Endothelial cell of umbilical vein (primary cell): ENCODE measurements around the gene OTUD3. TPM values are rescaled to one million over a fixed set of nuclear protein-coding genes. Genes with fewer than 3 reads are reported as not detected.

Experiments used
- BruUV-seq: library from RNA; stranded (reverse); fragments of 400-500 nt; replicated peaks from 2 replicates; lab custom pipeline; 2021; lab: Mats Ljungman, UMichigan
- CTCF ChIA-PET: fragments of 300-600, 350-600 bp; sonication (Branson Sonifier 250); formaldehyde crosslinking; loops from one replicate; lab custom pipeline; 2021; ENCODE audit warnings: antibody characterized with exemption, inconsistent platforms; lab: Charles Lee
- POLR2A ChIA-PET: fragments of 300-600, 350-600 bp; sonication (Branson Sonifier 250); formaldehyde crosslinking; loops from one replicate; lab custom pipeline; 2021; ENCODE audit warnings: antibody characterized with exemption, inconsistent platforms; lab: Charles Lee
- DNase-seq: peaks from one replicate; pipeline ENCODE4 v3.0.0-alpha.2; 2011; ENCODE audit warnings: low read depth, low spot score
- FAIRE-seq: peaks from 2 replicates; lab custom pipeline; 2011; peaks lifted over from hg19 to GRCh38; lab: Jason Lieb, UNC
- H2AFZ ChIP-seq: 2 replicates; pipeline ENCODE4 v1.6.0; 2012; ENCODE audit warnings: low read depth, low read length, control low read depth, inconsistent platforms
- H3K27ac ChIP-seq: 2 replicates; pipeline ENCODE4 v1.5.1; 2011; ENCODE audit warnings: low read depth, mild to moderate bottlenecking, control low read depth, low read length, moderate library complexity; ENCODE audit not compliant: insufficient read depth
- H3K27me3 ChIP-seq, 2 experiments: 2 replicates each; pipeline versions ENCODE4 v1.6.0 to v1.6.1; 2011; ENCODE audit warnings: low read length in 2 of 2, mixed read lengths in 1 of 2; ENCODE audit not compliant: control insufficient read depth in 2 of 2, insufficient read depth in 2 of 2
- H3K36me3 ChIP-seq, 2 experiments: 2 replicates in 1 of 2; 3 replicates in 1 of 2; pipeline ENCODE4 v1.5.1; 2011; ENCODE audit warnings: low read length in 2 of 2, mild to moderate bottlenecking in 1 of 2, moderate library complexity in 1 of 2; ENCODE audit not compliant: control insufficient read depth in 2 of 2, insufficient read depth in 2 of 2; ENCODE audit errors: extremely low read depth in 1 of 2
- H3K4me1 ChIP-seq: 3 replicates; pipeline ENCODE4 v1.5.1; 2011; ENCODE audit warnings: mild to moderate bottlenecking, low read length; ENCODE audit not compliant: control insufficient read depth, insufficient read depth; ENCODE audit errors: extremely low read depth
- H3K4me2 ChIP-seq: 2 replicates; pipeline ENCODE4 v1.6.1; 2011; ENCODE audit warnings: low read length, control low read depth, mixed read lengths; ENCODE audit not compliant: insufficient read depth
- H3K4me3 ChIP-seq, 3 experiments: fragments of 200-600 bp in 1 of 3; sonication (generic), shearing (Covaris generic) in 1 of 3; replicated peaks in 1 of 3; 2 replicates each; pipeline ENCODE4 v1.5.1; 2011 to 2016; ENCODE audit warnings: control low read depth in 3 of 3, low read length in 3 of 3, mild to moderate bottlenecking in 2 of 3, inconsistent platforms in 1 of 3, low read depth in 1 of 3, moderate library complexity in 1 of 3; ENCODE audit not compliant: insufficient read depth in 1 of 3
- H3K79me2 ChIP-seq: 2 replicates; pipeline ENCODE4 v1.6.0; 2012; ENCODE audit warnings: low read length, inconsistent platforms; ENCODE audit not compliant: control insufficient read depth, insufficient read depth
- H3K9ac ChIP-seq: replicated peaks from 2 replicates; pipeline ENCODE3; 2011; ENCODE audit warnings: low read length, control low read depth; ENCODE audit not compliant: insufficient read depth; ENCODE audit errors: extremely low read depth
- H3K9me1 ChIP-seq: replicated peaks from 3 replicates; pipeline ENCODE4 v1.6.0; 2011; ENCODE audit warnings: mild to moderate bottlenecking, low read length; ENCODE audit not compliant: control insufficient read depth, insufficient read depth; ENCODE audit errors: extremely low read depth
- H3K9me3 ChIP-seq: replicated peaks from 2 replicates; pipeline ENCODE4 v1.5.1; 2012; ENCODE audit warnings: low read length, inconsistent platforms; ENCODE audit not compliant: control insufficient read depth, insufficient read depth
- H4K20me1 ChIP-seq: replicated peaks from 2 replicates; pipeline ENCODE3; 2011; ENCODE audit warnings: mild to moderate bottlenecking, low read length; ENCODE audit not compliant: control insufficient read depth, insufficient read depth; ENCODE audit errors: extremely low read depth
- CTCF ChIP-seq, 2 donors: IDR thresholded peaks; 1 replicate in 1 of 2; 2 replicates in 1 of 2; pipeline ENCODE4 v1.5.1; 2011; ENCODE audit warnings: low read length in 2 of 2, mild to moderate bottlenecking in 2 of 2, moderate library complexity in 2 of 2, control low read depth in 1 of 2, inconsistent platforms in 1 of 2, low read depth in 1 of 2; ENCODE audit not compliant: insufficient read depth in 1 of 2; ENCODE audit errors: extremely low read depth in 1 of 2
- EZH2 ChIP-seq: IDR thresholded peaks from 2 replicates; pipeline ENCODE4 v1.6.1; 2012; ENCODE audit warnings: borderline replicate concordance, low read depth, mild to moderate bottlenecking, moderate library complexity, low read length, inconsistent platforms; ENCODE audit not compliant: severe bottlenecking
- FOS ChIP-seq: IDR thresholded peaks from 2 replicates; pipeline ENCODE4 v1.6.1; 2011; ENCODE audit warnings: mild to moderate bottlenecking, low read length, moderate library complexity, borderline replicate concordance; ENCODE audit not compliant: insufficient read depth
- GATA2 ChIP-seq: IDR thresholded peaks from 2 replicates; pipeline ENCODE4 v1.7.0; 2011; ENCODE audit warnings: low read depth, mild to moderate bottlenecking, moderate library complexity, mixed read lengths, low read length; ENCODE audit not compliant: insufficient read length, insufficient read depth
- JUN ChIP-seq: IDR thresholded peaks from 2 replicates; pipeline ENCODE4 v1.6.1; 2011; ENCODE audit warnings: borderline replicate concordance, low read depth; ENCODE audit not compliant: insufficient read length, insufficient read depth
- MAX ChIP-seq: IDR thresholded peaks from 2 replicates; pipeline ENCODE4 v1.6.1; 2011; ENCODE audit not compliant: insufficient read depth, insufficient read length
- MYC ChIP-seq: IDR thresholded peaks from one replicate; pipeline ENCODE4 v1.6.1; 2011; ENCODE audit warnings: mild to moderate bottlenecking, low read depth, low read length
- POLR2A ChIP-seq: IDR thresholded peaks from 2 replicates; pipeline ENCODE4 v1.6.1; 2012; ENCODE audit warnings: low read depth, mild to moderate bottlenecking, control low read depth, low read length
- POLR2AphosphoS5 ChIP-seq: IDR thresholded peaks from 2 replicates; pipeline ENCODE4 v1.6.1; 2012; ENCODE audit warnings: low read depth, mild to moderate bottlenecking, control low read depth, low read length, moderate library complexity; ENCODE audit not compliant: insufficient read depth
- dilution Hi-C: fragments of 300-500 bp; cut with MboI; formaldehyde crosslinking; loops from one replicate; pipeline ENCODE4 v1.15.0; 2019; ENCODE audit warnings: low sequenced_read_pairs; ENCODE audit not compliant: extremely low pct_ligation_motif_present
- intact Hi-C: fragments of 100-400 bp; cut with micrococcal nuclease; formaldehyde crosslinking; loops from one replicate; pipeline ENCODE4 v1.10.0; 2022
- polyA plus RNA-seq, 4 experiments: library from polyadenylated mRNA; depleted of rRNA in 3 of 4; stranded (reverse) in 3 of 4; unstranded in 1 of 4; fragments of >200 nt; gene quantifications; 2 replicates each; pipeline versions ENCODE4 v1.2.1 to v1.2.3, GENCODE V29; 2011 to 2012; ENCODE audit warnings: missing spikeins in 1 of 4
- total RNA-seq: library from RNA; stranded (reverse); gene quantifications from 2 replicates; pipeline ENCODE4 v1.2.3, GENCODE V29; 2021

The OTUD3 gene
- total and polyA plus RNA-seq, 2 donors (not counting 3 experiments of a cell fraction or from before 2014, with no cell fraction given) = 3.1 to 10.6 TPM

- Histone ChIP-seq H2AFZ (no peak overlapping the region), H3K9me3 (no peaks in the 10 kb centered on the region), H4K20me1 (no peaks in the 10 kb centered on the region), H3K4me1 (no peaks in the 10 kb centered on the region), H3K9me1 (no peaks in the 10 kb centered on the region), H3K79me2 (no peaks in the 10 kb centered on the region), H3K4me2 (no peak overlapping the region), H3K27me3 (peaks cover 6% of the 10 kb centered on the region in 2 experiments), H3K4me3 (no peak overlapping the region), H3K9ac (no peak overlapping the region), H3K36me3 (no peaks in the 10 kb centered on the region), H3K27ac (no peak overlapping the region)
- BruUV-seq = no TSS peak
- intact Hi-C loops = no loop called here
- FAIRE-seq (no peak), DNase-seq (no peak)
- TF ChIP-seq CTCF (IDR thresholded peaks at IDR 0.05; ENCODE audit: extremely low read depth in 1 of 2, insufficient read depth in 1 of 2, low read depth in 1 of 2, low read length in 2 of 2) (no peak), JUN (no peak), EZH2 (no peak), MYC (no peak), POLR2A (no peak), MAX (no peak), FOS (no peak), GATA2 (no peak), POLR2AphosphoS5 (no peak)
- CTCF ChIA-PET = no interaction called here
- dilution Hi-C loops = no loop called here
- POLR2A ChIA-PET = no interaction called here
These were observed 21.2 kb upstream of the OTUD3 start for GRCh38 chr1:19861034-19861433.
